ENCODE results near the gene FUT6. TPM values are rescaled to one million over a fixed set of nuclear protein-coding genes. Genes with fewer than 3 reads are reported as not detected.

FUT6 gene
- total RNA-seq, 3 donors from 2014 or later = 44.4 to 93.6 (median 82.3) TPM

GRCh38 chr19:5789351-5789761 is 50.1 kb downstream of the FUT6 start:
- no peak for DNase-seq

GRCh38 chr19:5788422-5788821 is 51.1 kb downstream of the FUT6 start:
- ATAC-seq = no peak
- Histone ChIP-seq H3K36me3 (ENCODE audit: low read depth) (peaks cover 9% of the 10 kb centered on the region), H3K4me1 (ENCODE audit: low read depth) (peaks cover 6% of the 10 kb centered on the region), H3K4me3 (no peak overlapping the region), H3K9me3 (no peaks in the 10 kb centered on the region)
- DNase-seq = no peak
- TF ChIP-seq CTCF (IDR thresholded peaks at IDR 0.05) = no peak
- intact Hi-C loops (cut with DNase I, micrococcal nuclease) = no loop called here

More at GRCh38 chr19:5789351-5789761, 50.1 kb downstream of the FUT6 start:
- no peak for ATAC-seq
- Histone ChIP-seq H3K36me3 (ENCODE audit: low read depth) (peaks cover 9% of the 10 kb centered on the region), H3K4me1 (ENCODE audit: low read depth) (peaks cover 6% of the 10 kb centered on the region), H3K9me3 (no peaks in the 10 kb centered on the region), H3K4me3 (no peak overlapping the region)
- TF ChIP-seq CTCF (IDR thresholded peaks at IDR 0.05) = no peak
- intact Hi-C loops (cut with DNase I, micrococcal nuclease) = no loop called here

GRCh38 chr19:5787409-5788182 is 51.9 kb downstream of the FUT6 start:
- H3K4me1 ChIP-seq (ENCODE audit: low read depth) = peaks cover 6% of the 10 kb centered on the region
- ATAC-seq = no peak
- H3K36me3 ChIP-seq (ENCODE audit: low read depth) = peaks cover 9% of the 10 kb centered on the region
- no peaks in the 10 kb centered on the region for H3K9me3 ChIP-seq
- no peak overlapping the region for H3K4me3 ChIP-seq
- intact Hi-C loops (cut with DNase I, micrococcal nuclease) = no loop called here
- no peak for DNase-seq
- no peak for TF ChIP-seq CTCF (IDR thresholded peaks at IDR 0.05)

- ATAC-seq = no peak
- DNase-seq = no peak
- intact Hi-C loops (cut with DNase I, micrococcal nuclease) = no loop called here
- Histone ChIP-seq H3K9me3 (no peaks in the 10 kb centered on the region), H3K4me1 (ENCODE audit: low read depth) (peaks cover 6% of the 10 kb centered on the region), H3K36me3 (ENCODE audit: low read depth) (peaks cover 9% of the 10 kb centered on the region), H3K4me3 (no peak overlapping the region)
- TF ChIP-seq CTCF (IDR thresholded peaks at IDR 0.05) = no peak
These were observed 52.7 kb downstream of the FUT6 start for GRCh38 chr19:5786593-5787408.

GRCh38 chr19:5785423-5785822 is 54.1 kb downstream of the FUT6 start:
- Histone ChIP-seq H3K4me3 (no peak overlapping the region), H3K9me3 (no peaks in the 10 kb centered on the region), H3K36me3 (ENCODE audit: low read depth) (peaks cover 9% of the 10 kb centered on the region), H3K4me1 (ENCODE audit: low read depth) (peaks cover 6% of the 10 kb centered on the region)
- TF ChIP-seq CTCF (IDR thresholded peaks at IDR 0.05) = no peak
- DNase-seq (no peak), ATAC-seq (no peak)
- intact Hi-C loops (cut with DNase I, micrococcal nuclease) = no loop called here
